Nasal cavity respiratory epithelium epithelial cell of viscerocranial mucosa (primary cell): Measurements from ENCODE around the gene FAM227A. TPM values are rescaled to one million over a fixed set of nuclear protein-coding genes. Genes with fewer than 3 reads are reported as not detected.

Experiments used
- total RNA-seq: library from RNA; depleted of rRNA; stranded (reverse); fragments of >200 nt; gene quantifications from 2 replicates; pipeline ENCODE4 v1.2.3, GENCODE V29; 2014

Gene FAM227A
- 0.34 and 1.4 TPM in 2 replicates for total RNA-seq

GRCh38 chr22:38656256-38657044, at the start of gene FAM227A, which contains the start of gene CBY1:
Gene FAM227A, minus strand, starts transcription at chr22:38656392. Its CDS starts 6,224 bp downstream, at chr22:38650168.
Gene CBY1, plus strand, starts transcription at chr22:38656638. Its CDS starts 11,417 bp downstream, at chr22:38668055.

GRCh38 chr22:38705235-38706100, 49.3 kb upstream of the FAM227A start, which contains the start of gene GTPBP1:
Gene GTPBP1, plus strand, starts transcription at chr22:38705944. Its CDS starts 12 bp downstream, at chr22:38705956.

GRCh38 chr22:38700789-38701628, 44.8 kb upstream of the FAM227A start, which contains the start of gene JOSD1:
Gene JOSD1, minus strand, starts transcription at chr22:38700943. Its CDS starts 956 bp downstream, at chr22:38699987.

GRCh38 chr22:38681582-38682335, 25.6 kb upstream of the FAM227A start, which contains the start of gene TOMM22:
Gene TOMM22, plus strand, starts transcription at chr22:38681957. Its CDS starts 22 bp downstream, at chr22:38681979.

GRCh38 chr22:38569972-38570778, 86.0 kb downstream of the FAM227A start, which contains the start of gene DMC1:
Gene DMC1, minus strand, starts transcription at chr22:38570183. Its CDS starts 1,927 bp downstream, at chr22:38568256.

Other genes starting within 250 kb of the FAM227A start
- gene KCNJ4, start 201.2 kb downstream of the FAM227A start, total RNA-seq = not detected in 2 replicates
- gene KDELR3, start 188.3 kb downstream of the FAM227A start, total RNA-seq = 4.0 and 9.2 TPM in 2 replicates
- 480 and 556 TPM in 2 replicates for gene DDX17, start 150.1 kb downstream of the FAM227A start, total RNA-seq
- 1.4 and 3.1 TPM in 2 replicates for gene DMC1, start 86.2 kb downstream of the FAM227A start, total RNA-seq
- gene CBY1, start 246 bp upstream of the FAM227A start, total RNA-seq = 15.8 and 22.2 TPM in 2 replicates
- gene TOMM22, start 25.6 kb upstream of the FAM227A start, total RNA-seq = 32.9 and 78.6 TPM in 2 replicates
- 93.3 and 129 TPM in 2 replicates for gene JOSD1, start 44.6 kb upstream of the FAM227A start, total RNA-seq
- 21.9 and 47.3 TPM in 2 replicates for gene GTPBP1, start 49.6 kb upstream of the FAM227A start, total RNA-seq
- gene SUN2, start 99.6 kb upstream of the FAM227A start, total RNA-seq = 21.5 and 69.4 TPM in 2 replicates
- 29.1 and 38.3 TPM in 2 replicates for gene DNAL4, start 137.8 kb upstream of the FAM227A start, total RNA-seq
- gene NPTXR, start 187.6 kb upstream of the FAM227A start, total RNA-seq = under 0.01 and 5.7 TPM in 2 replicates
- gene CBX6, start 215.8 kb upstream of the FAM227A start, total RNA-seq = 13.7 and 32.5 TPM in 2 replicates